Keratinocyte (primary cell): ENCODE measurements around the gene SLAMF8. TPM values are rescaled to one million over a fixed set of nuclear protein-coding genes. Genes with fewer than 3 reads are reported as not detected.

Source experiments
- DNase-seq: peaks from one replicate; pipeline ENCODE4 v3.0.0-alpha.2; 2011; ENCODE audit warnings: low read depth, missing footprints, low spot score
- FAIRE-seq: peaks from 2 replicates; lab custom pipeline; 2011; peaks lifted over from hg19 to GRCh38; lab: Jason Lieb, UNC
- H2AFZ ChIP-seq: 2 replicates; pipeline ENCODE4 v1.6.0; 2012; ENCODE audit warnings: low read length, control low read depth, inconsistent platforms; ENCODE audit not compliant: control insufficient read depth
- H3K27ac ChIP-seq: 2 replicates; pipeline ENCODE4 v1.5.1; 2011; ENCODE audit warnings: low read length; ENCODE audit not compliant: control insufficient read depth, insufficient read depth
- H3K27me3 ChIP-seq: 3 replicates; pipeline ENCODE4 v1.6.0; 2011; ENCODE audit warnings: low read length; ENCODE audit not compliant: control insufficient read depth, insufficient read depth; ENCODE audit errors: extremely low read depth
- H3K36me3 ChIP-seq, 2 experiments: 2 replicates in 1 of 2; 3 replicates in 1 of 2; pipeline ENCODE4 v1.5.1; 2011; ENCODE audit warnings: low read length in 2 of 2, mild to moderate bottlenecking in 1 of 2; ENCODE audit not compliant: control insufficient read depth in 2 of 2, insufficient read depth in 2 of 2; ENCODE audit errors: extremely low read depth in 1 of 2
- H3K4me1 ChIP-seq: 3 replicates; pipeline ENCODE4 v1.5.1; 2011; ENCODE audit warnings: low read length; ENCODE audit not compliant: control insufficient read depth, insufficient read depth; ENCODE audit errors: extremely low read depth
- H3K4me2 ChIP-seq: 3 replicates; pipeline ENCODE4 v1.6.0; 2011; ENCODE audit warnings: low read depth, low read length; ENCODE audit not compliant: control insufficient read depth, insufficient read depth; ENCODE audit errors: extremely low read depth
- H3K4me3 ChIP-seq, 3 experiments: fragments of 200-600 bp in 1 of 3; sonication (generic) in 1 of 3; 2 replicates in 2 of 3; 3 replicates in 1 of 3; pipeline ENCODE4 v1.5.1; 2011 to 2016; ENCODE audit warnings: low read length in 3 of 3, mild to moderate bottlenecking in 3 of 3, control low read depth in 2 of 3, inconsistent platforms in 1 of 3, low read depth in 1 of 3, mixed read lengths in 1 of 3, mixed run types in 1 of 3, moderate library complexity in 1 of 3; ENCODE audit not compliant: control insufficient read depth in 2 of 3, insufficient read depth in 2 of 3; ENCODE audit errors: extremely low read depth in 1 of 3
- H3K79me2 ChIP-seq: 2 replicates; pipeline ENCODE4 v1.6.0; 2012; ENCODE audit warnings: low read length; ENCODE audit not compliant: control insufficient read depth, insufficient read depth
- H3K9ac ChIP-seq: 3 replicates; pipeline ENCODE4 v1.6.0; 2011; ENCODE audit warnings: low read length; ENCODE audit not compliant: control insufficient read depth, insufficient read depth; ENCODE audit errors: extremely low read depth
- H3K9me1 ChIP-seq: 3 replicates; pipeline ENCODE4 v1.6.0; 2011; ENCODE audit warnings: low read length; ENCODE audit not compliant: control insufficient read depth, insufficient read depth; ENCODE audit errors: extremely low read depth
- H3K9me3 ChIP-seq: 2 replicates; pipeline ENCODE4 v1.5.1; 2012; ENCODE audit warnings: low read depth, low read length; ENCODE audit not compliant: control insufficient read depth
- H4K20me1 ChIP-seq: 3 replicates; pipeline ENCODE4 v1.6.0; 2011; ENCODE audit warnings: low read length; ENCODE audit not compliant: control insufficient read depth, insufficient read depth; ENCODE audit errors: extremely low read depth
- CTCF ChIP-seq, 3 experiments: IDR thresholded peaks in 1 of 3; conservative IDR thresholded peaks in 1 of 3; optimal IDR thresholded peaks in 1 of 3; 2 replicates in 2 of 3; 3 replicates in 1 of 3; pipeline versions ENCODE3 to v1.5.1; 2011; ENCODE audit warnings: low read length in 3 of 3, mild to moderate bottlenecking in 3 of 3, moderate library complexity in 2 of 3, control low read depth in 1 of 3, inconsistent platforms in 1 of 3; ENCODE audit not compliant: insufficient read depth in 2 of 3; ENCODE audit errors: extremely low read depth in 1 of 3
- EZH2 ChIP-seq: IDR thresholded peaks from one replicate; pipeline ENCODE4 v1.6.1; 2012; ENCODE audit warnings: inconsistent platforms, mild to moderate bottlenecking, low read length, moderate library complexity
- dilution Hi-C: fragments of 300-500 bp; cut with MboI; formaldehyde crosslinking; loops from one replicate; pipeline ENCODE4 v1.7.0; 2020; ENCODE audit warnings: low sequenced_read_pairs; ENCODE audit not compliant: extremely low pct_ligation_motif_present
- polyA plus RNA-seq, 5 experiments: library from polyadenylated mRNA; depleted of rRNA in 3 of 5; stranded (reverse) in 3 of 5; stranded (forward) in 1 of 5; unstranded in 1 of 5; fragments of >200 nt; gene quantifications; 1 replicate in 1 of 5; 2 replicates in 3 of 5; 3 replicates in 1 of 5; pipeline versions ENCODE4 v1.2.1 to v1.2.3, GENCODE V29; 2011 to 2012; ENCODE audit warnings: missing spikeins in 2 of 5, low read depth in 1 of 5, low replicate concordance in 1 of 5

SLAMF8 gene
- polyA plus RNA-seq, 1 donor (not counting 4 experiments of a cell fraction or from before 2014, with no cell fraction given), result not detected

GRCh38 chr1:159879977-159880376, 53.3 kb downstream of the SLAMF8 start:
- dilution Hi-C loops, result no loop called here
- Histone ChIP-seq H3K4me1 (peaks cover 39% of the 10 kb centered on the region), H3K9me3 (no peaks in the 10 kb centered on the region), H3K27ac (peak overlapping the region; percentile 48), H3K27me3 (no peaks in the 10 kb centered on the region), H3K4me2 (peak overlapping the region; percentile 73), H3K79me2 (no peaks in the 10 kb centered on the region), H3K9me1 (no peaks in the 10 kb centered on the region), H3K36me3 (no peaks in the 10 kb centered on the region), H3K9ac (no peak overlapping the region), H2AFZ (peak overlapping the region; percentile 32), H3K4me3 (peak overlapping the region in 1 of 3 experiments; percentile 6), H4K20me1 (no peaks in the 10 kb centered on the region)
- DNase-seq, result no peak
- FAIRE-seq, result peak; percentile 62
- TF ChIP-seq CTCF (optimal IDR thresholded peaks at IDR 0.05 in 1 of 3, IDR thresholded peaks at IDR 0.05 in 1 of 3, conservative IDR thresholded peaks at IDR 0.05 in 1 of 3; ENCODE audit: extremely low read depth in 1 of 3, insufficient read depth in 2 of 3, low read length in 3 of 3) (no peak), EZH2 (no peak)

- no peak overlapping the region for H3K9ac ChIP-seq
- H3K27ac ChIP-seq, result peak overlapping the region; percentile 48
- no peaks in the 10 kb centered on the region for H3K9me1 ChIP-seq
- peaks cover 39% of the 10 kb centered on the region for H3K4me1 ChIP-seq
- H3K4me2 ChIP-seq, result peak overlapping the region; percentile 73
- no peak for FAIRE-seq
- dilution Hi-C loops, result no loop called here
- TF ChIP-seq CTCF (optimal IDR thresholded peaks at IDR 0.05 in 1 of 3, IDR thresholded peaks at IDR 0.05 in 1 of 3, conservative IDR thresholded peaks at IDR 0.05 in 1 of 3; ENCODE audit: extremely low read depth in 1 of 3, insufficient read depth in 2 of 3, low read length in 3 of 3) (no peak), EZH2 (no peak)
- H2AFZ ChIP-seq, result peak overlapping the region; percentile 32
- no peaks in the 10 kb centered on the region for H3K36me3 ChIP-seq
- no peaks in the 10 kb centered on the region for H3K9me3 ChIP-seq
- no peaks in the 10 kb centered on the region for H4K20me1 ChIP-seq
- no peaks in the 10 kb centered on the region for H3K27me3 ChIP-seq
- DNase-seq, result no peak
- no peaks in the 10 kb centered on the region for H3K79me2 ChIP-seq
- H3K4me3 ChIP-seq, result peak overlapping the region in 1 of 3 experiments; percentile 6
Measured at GRCh38 chr1:159880430-159880829, 53.8 kb downstream of the SLAMF8 start.
